Measurements from ENCODE around the gene SLC25A22.

The SLC25A22 gene

DNA sequence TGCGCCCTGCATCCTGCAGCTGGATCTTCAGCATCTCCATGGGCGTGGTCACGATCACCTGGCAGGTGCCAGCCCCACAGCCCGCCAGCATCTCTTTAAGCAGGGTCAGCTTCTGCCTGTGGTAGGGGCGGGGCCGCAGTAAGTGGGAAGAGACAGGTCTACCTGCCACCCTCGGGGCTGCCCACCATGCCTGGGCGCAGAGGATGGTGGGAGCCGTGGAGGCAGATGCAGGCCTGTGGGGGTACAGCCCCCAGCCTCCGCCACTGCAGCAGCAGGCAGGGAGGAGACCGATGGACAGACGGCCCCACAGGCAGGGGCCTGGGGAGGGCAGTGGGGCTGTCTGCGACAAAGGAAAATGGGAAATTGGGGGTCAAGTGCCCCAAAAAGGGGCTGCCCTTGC is 5.2 kb downstream of the SLC25A22 start:
- Histone ChIP-seq H3K27me3 (ENCODE audit: insufficient read depth, poor library complexity, severe bottlenecking) (peaks cover 6% of the 10 kb centered on the region), H3K4me3 (replicated peaks; ENCODE audit: insufficient read depth, low read length) (no peak overlapping the region), H3K27ac (replicated peaks) (no peak overlapping the region)
- no peak for DNase-seq (ENCODE audit: low read depth in 1 of 2, low spot score in 1 of 2)
- TF ChIP-seq GABPA (IDR thresholded peaks at IDR 0.05; ENCODE audit: low read depth) (no peak), SPI1 (IDR thresholded peaks at IDR 0.05; ENCODE audit: borderline replicate concordance, low read depth) (no peak)

DNA sequence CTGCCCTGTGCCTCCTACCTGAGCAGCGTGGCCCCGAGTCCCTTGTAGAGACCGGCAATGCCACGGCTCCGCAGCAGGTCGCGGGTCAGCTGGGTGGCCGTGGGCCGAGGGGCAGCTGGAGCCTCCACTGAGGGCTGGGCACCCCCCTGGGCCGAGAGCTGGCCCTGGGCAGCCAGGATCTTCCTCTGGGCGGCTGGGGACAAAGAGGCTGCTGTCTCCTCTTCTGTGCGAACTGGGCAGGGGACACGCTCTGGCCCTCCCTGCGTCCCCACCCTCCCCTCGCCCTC is 5.6 kb downstream of the SLC25A22 start:
- Histone ChIP-seq H3K4me3 (replicated peaks; ENCODE audit: insufficient read depth, low read length) (no peak overlapping the region), H3K27me3 (ENCODE audit: insufficient read depth, poor library complexity, severe bottlenecking) (peaks cover 6% of the 10 kb centered on the region), H3K27ac (replicated peaks) (no peak overlapping the region)
- TF ChIP-seq, protein P1, sequence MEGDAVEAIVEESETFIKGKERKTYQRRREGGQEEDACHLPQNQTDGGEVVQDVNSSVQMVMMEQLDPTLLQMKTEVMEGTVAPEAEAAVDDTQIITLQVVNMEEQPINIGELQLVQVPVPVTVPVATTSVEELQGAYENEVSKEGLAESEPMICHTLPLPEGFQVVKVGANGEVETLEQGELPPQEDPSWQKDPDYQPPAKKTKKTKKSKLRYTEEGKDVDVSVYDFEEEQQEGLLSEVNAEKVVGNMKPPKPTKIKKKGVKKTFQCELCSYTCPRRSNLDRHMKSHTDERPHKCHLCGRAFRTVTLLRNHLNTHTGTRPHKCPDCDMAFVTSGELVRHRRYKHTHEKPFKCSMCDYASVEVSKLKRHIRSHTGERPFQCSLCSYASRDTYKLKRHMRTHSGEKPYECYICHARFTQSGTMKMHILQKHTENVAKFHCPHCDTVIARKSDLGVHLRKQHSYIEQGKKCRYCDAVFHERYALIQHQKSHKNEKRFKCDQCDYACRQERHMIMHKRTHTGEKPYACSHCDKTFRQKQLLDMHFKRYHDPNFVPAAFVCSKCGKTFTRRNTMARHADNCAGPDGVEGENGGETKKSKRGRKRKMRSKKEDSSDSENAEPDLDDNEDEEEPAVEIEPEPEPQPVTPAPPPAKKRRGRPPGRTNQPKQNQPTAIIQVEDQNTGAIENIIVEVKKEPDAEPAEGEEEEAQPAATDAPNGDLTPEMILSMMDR (IDR thresholded peaks at IDR 0.05; ENCODE audit: insufficient read depth, low read length), result no peak
- no peak for DNase-seq (ENCODE audit: low read depth in 1 of 2, low spot score in 1 of 2)

DNA sequence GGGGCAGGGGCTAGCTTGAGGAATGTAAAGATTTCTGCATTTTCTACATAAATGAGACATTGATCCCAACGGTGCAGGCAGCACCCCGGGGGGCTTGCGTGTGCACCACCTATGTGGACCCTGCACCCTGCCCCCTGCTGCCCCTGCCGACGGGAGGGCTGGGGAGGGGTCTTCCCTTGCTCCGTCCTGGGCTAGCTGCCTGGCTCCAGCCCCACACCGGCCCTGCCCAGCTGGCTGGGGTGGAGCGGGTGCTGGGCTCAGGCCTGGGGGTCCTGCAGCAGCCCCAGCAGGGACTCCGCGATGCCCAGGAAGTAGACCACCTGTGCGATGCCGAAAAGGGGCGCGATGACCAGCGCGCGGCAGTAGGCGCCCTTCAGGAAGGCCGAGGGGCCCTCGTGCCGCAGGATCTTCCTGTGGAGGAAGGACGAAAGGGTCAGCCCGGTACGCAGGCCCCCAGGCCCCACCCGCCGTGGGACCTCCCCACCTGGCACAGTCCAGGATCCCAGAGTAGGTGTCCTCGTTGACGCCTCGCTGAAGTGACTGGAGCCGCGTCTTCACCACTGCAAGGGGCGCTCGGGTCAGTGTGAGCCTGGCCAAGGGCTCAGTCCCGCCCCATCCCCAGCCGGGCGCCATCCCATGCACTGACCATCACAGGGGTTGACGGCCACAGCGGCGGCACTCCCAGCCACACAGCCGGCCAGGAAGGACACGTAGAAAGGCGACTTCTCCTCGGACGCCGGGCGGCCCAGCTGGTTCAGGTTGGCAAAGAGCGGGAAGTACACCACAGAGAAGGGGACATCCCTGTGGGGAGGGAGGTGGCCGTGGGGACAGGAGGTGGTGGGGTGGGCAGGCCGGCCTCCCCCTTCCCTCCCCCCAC is 6.2 kb downstream of the SLC25A22 start:
- DNase-seq (ENCODE audit: low read depth in 1 of 2, low spot score in 1 of 2), result no peak
- Histone ChIP-seq H3K27me3 (ENCODE audit: insufficient read depth, poor library complexity, severe bottlenecking) (peaks cover 6% of the 10 kb centered on the region), H3K4me3 (replicated peaks; ENCODE audit: insufficient read depth, low read length) (no peak overlapping the region), H3K27ac (replicated peaks) (no peak overlapping the region)
- no peak for TF ChIP-seq GABPA (IDR thresholded peaks at IDR 0.05; ENCODE audit: low read depth)

DNA sequence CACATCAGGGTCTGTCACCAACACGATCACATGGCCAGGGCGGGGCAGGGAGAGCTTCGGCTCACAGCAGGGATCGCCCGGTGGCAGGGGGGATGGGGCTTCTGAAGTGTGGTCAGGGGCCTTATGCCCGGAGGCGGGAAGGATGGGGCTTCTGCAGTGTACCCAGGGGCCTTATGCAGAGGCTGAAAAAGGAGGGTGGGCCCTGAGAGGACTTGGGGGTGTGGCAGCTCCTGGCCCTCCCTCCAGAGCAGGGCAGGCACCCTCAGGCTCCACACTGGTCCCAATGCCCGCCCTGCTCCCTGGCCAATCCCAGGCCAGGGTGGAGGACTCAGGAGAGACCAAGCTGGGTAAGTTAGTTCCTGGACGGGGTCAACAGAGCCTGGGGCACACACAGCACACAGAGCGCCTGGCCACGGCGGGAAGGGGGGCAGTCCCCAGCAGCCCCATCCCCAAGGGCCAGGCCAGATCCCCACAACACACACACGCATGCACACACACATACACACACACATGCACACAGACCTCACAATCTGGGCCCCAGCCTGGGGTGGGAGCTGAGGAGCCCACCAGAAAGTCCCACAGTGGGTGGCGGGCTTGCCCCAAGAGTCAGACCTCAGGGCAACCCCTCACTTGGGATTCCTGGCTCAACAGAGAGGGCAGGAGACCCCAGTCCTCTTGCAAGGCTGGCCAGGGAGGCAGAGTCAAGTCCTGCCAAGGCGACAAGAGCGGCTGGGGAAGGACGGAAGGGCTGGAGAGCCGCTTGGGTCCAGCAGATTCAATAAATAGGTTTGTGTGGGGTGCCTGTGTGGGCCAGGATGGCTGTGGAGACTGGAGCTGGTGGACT is 7.1 kb downstream of the SLC25A22 start:
- no peak overlapping the region for H3K27ac ChIP-seq (replicated peaks)
- H3K27me3 ChIP-seq (ENCODE audit: insufficient read depth, poor library complexity, severe bottlenecking), result peaks cover 6% of the 10 kb centered on the region
- H3K4me3 ChIP-seq (replicated peaks; ENCODE audit: insufficient read depth, low read length), result no peak overlapping the region
- no peak for DNase-seq (ENCODE audit: low read depth in 1 of 2, low spot score in 1 of 2)
- no peak for TF ChIP-seq GABPA (IDR thresholded peaks at IDR 0.05; ENCODE audit: low read depth)
- TF ChIP-seq POLR2AphosphoS5 (IDR thresholded peaks at IDR 0.05; ENCODE audit: low read depth), result no peak
- TF ChIP-seq, protein P2, sequence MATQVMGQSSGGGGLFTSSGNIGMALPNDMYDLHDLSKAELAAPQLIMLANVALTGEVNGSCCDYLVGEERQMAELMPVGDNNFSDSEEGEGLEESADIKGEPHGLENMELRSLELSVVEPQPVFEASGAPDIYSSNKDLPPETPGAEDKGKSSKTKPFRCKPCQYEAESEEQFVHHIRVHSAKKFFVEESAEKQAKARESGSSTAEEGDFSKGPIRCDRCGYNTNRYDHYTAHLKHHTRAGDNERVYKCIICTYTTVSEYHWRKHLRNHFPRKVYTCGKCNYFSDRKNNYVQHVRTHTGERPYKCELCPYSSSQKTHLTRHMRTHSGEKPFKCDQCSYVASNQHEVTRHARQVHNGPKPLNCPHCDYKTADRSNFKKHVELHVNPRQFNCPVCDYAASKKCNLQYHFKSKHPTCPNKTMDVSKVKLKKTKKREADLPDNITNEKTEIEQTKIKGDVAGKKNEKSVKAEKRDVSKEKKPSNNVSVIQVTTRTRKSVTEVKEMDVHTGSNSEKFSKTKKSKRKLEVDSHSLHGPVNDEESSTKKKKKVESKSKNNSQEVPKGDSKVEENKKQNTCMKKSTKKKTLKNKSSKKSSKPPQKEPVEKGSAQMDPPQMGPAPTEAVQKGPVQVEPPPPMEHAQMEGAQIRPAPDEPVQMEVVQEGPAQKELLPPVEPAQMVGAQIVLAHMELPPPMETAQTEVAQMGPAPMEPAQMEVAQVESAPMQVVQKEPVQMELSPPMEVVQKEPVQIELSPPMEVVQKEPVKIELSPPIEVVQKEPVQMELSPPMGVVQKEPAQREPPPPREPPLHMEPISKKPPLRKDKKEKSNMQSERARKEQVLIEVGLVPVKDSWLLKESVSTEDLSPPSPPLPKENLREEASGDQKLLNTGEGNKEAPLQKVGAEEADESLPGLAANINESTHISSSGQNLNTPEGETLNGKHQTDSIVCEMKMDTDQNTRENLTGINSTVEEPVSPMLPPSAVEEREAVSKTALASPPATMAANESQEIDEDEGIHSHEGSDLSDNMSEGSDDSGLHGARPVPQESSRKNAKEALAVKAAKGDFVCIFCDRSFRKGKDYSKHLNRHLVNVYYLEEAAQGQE (IDR thresholded peaks at IDR 0.05; ENCODE audit: insufficient replicate concordance, low read depth), result no peak
- TF ChIP-seq SPI1 (IDR thresholded peaks at IDR 0.05; ENCODE audit: borderline replicate concordance, low read depth), result no peak
- TF ChIP-seq, protein P1 (IDR thresholded peaks at IDR 0.05; ENCODE audit: insufficient read depth, low read length), result no peak

DNA sequence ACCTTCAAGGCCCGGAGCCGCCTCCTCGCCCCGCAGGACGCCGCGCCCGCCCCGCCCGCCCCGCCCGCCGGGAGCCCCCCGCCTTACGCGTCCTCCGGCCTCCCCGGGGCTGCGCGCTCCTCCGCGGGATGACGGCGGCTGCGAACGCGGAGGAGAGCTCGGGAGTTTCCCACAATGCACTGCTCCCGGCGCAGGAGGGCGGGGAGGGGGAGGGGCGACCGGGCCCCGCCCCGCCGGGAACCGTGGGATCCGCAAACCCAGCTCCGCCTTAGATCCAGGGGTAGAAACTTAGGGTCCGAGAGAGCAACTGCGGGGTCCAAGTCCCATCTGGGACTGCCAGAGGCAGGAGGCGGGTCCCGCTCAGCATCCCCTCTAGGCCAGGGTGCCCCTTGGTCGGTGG is 8.1 kb downstream of the SLC25A22 start, which contains the start of gene CEND1:
Gene CEND1, minus strand, starts transcription at position 148 of the 400 bp plus-strand sequence. CDS start 1,514 bp downstream, outside the sequence.
- no peak for DNase-seq (ENCODE audit: low read depth in 1 of 2, low spot score in 1 of 2)
- no peak within 1 kb of the TSS for H3K27ac ChIP-seq (replicated peaks)

More for the DNA sequence above, 8.1 kb downstream of the SLC25A22 start, which contains the start of gene CEND1:
- TF ChIP-seq, protein P1 (IDR thresholded peaks at IDR 0.05; ENCODE audit: insufficient read depth, low read length), result no peak
- TF ChIP-seq SPI1 (IDR thresholded peaks at IDR 0.05; ENCODE audit: borderline replicate concordance, low read depth) (no peak), GABPA (IDR thresholded peaks at IDR 0.05; ENCODE audit: low read depth) (no peak), POLR2AphosphoS5 (IDR thresholded peaks at IDR 0.05; ENCODE audit: low read depth) (no peak)
- TF ChIP-seq, protein P2 (IDR thresholded peaks at IDR 0.05; ENCODE audit: insufficient replicate concordance, low read depth), result no peak
- no peak within 1 kb of the TSS for H3K4me3 ChIP-seq (replicated peaks; ENCODE audit: insufficient read depth, low read length)
- H3K27me3 ChIP-seq (ENCODE audit: insufficient read depth, poor library complexity, severe bottlenecking), result peaks cover 6% of the 10 kb centered on the region
